ENCODE results near the gene LCA5L.

The LCA5L gene

DNA sequence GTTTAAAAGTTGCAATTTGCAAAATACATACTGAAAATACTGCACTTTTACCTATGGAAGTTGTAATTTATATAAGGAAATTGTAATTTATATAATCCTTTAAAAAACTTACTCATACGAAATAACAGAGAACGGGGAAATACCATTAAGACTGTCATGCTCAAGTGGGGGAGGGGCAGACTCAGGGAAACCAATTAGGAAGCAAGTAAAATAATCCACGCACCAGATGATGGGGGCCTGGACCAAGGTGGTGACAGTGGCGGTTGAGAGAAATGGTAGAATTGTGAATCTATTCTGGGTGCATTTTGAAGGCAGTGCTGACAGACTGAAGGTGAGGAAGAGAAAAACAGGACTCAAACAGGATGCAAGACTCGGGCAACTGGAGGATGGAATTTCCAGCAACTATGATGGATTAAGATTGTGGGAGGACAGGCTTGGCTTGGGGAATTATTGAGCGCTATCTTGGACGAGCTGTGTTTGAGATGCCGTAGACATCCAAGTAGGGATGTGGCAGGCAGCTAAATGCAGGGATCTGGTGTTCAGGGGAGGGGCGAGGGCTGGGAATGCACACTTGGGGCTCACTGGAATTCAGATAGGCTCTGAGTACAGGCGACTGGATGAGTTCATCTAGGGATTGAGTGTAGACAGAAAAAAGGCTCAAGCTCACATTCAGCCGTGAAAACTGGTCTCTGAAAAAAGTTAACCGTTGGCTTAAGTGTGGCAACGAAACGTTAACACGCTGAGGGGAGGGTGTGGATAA lies 977 bp downstream of the LCA5L start:
- no peak for DNase-seq (ENCODE audit: extremely low spot score)
- no peak for TF ChIP-seq SUZ12 (IDR thresholded peaks at IDR 0.05)
- no peak for TF ChIP-seq ARNT (IDR thresholded peaks at IDR 0.05)
- no peak for TF ChIP-seq FOXM1 (IDR thresholded peaks at IDR 0.05; ENCODE audit: borderline replicate concordance)
- TF ChIP-seq ELF4 (IDR thresholded peaks at IDR 0.05) = no peak
- TF ChIP-seq L3MBTL2 (conservative IDR thresholded peaks at IDR 0.05) = no peak
- TF ChIP-seq HDGF (IDR thresholded peaks at IDR 0.05; ENCODE audit: borderline replicate concordance) = no peak
- no peak for TF ChIP-seq CTBP1 (IDR thresholded peaks at IDR 0.05; ENCODE audit: borderline replicate concordance)
- no peak for TF ChIP-seq FOXA1 (IDR thresholded peaks at IDR 0.05)
- TF ChIP-seq BHLHE40 (IDR thresholded peaks at IDR 0.05; ENCODE audit: borderline replicate concordance) = no peak
- no peak for TF ChIP-seq LEF1 (IDR thresholded peaks at IDR 0.05; ENCODE audit: borderline replicate concordance)
- TF ChIP-seq TARDBP (IDR thresholded peaks at IDR 0.05) = no peak
- no peak for TF ChIP-seq SP1 (IDR thresholded peaks at IDR 0.05)
- no peak for TF ChIP-seq FOXK2 (IDR thresholded peaks at IDR 0.05)
- TF ChIP-seq, protein P1, sequence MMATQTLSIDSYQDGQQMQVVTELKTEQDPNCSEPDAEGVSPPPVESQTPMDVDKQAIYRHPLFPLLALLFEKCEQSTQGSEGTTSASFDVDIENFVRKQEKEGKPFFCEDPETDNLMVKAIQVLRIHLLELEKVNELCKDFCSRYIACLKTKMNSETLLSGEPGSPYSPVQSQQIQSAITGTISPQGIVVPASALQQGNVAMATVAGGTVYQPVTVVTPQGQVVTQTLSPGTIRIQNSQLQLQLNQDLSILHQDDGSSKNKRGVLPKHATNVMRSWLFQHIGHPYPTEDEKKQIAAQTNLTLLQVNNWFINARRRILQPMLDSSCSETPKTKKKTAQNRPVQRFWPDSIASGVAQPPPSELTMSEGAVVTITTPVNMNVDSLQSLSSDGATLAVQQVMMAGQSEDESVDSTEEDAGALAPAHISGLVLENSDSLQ (IDR thresholded peaks at IDR 0.05) = no peak
- CTCF ChIA-PET = no interaction called here
- POLR2A ChIA-PET = interaction anchor here (0.6 to 1.5 kb wide), 7 partner anchors 9 to 129 kb away, joined by 3 to 6 read pairs (median 4); partner anchors contain the start of gene HMGN1

GRCh38 chr21:39441502-39442475 lies 3.8 kb downstream of the LCA5L start:
- POLR2A ChIA-PET = interaction anchor here (0.9 to 1.5 kb wide), 5 partner anchors 12 to 258 kb away, joined by 3 to 4 read pairs (median 3); a partner anchor contains a TSS
- CTCF ChIA-PET = interaction anchor here (0.6 to 1.9 kb wide), 6 partner anchors 9 to 259 kb away, joined by 3 to 19 read pairs (median 4); partner anchors contain the start of gene PSMG1
- DNase-seq (ENCODE audit: extremely low spot score) = peak; percentile 62
- TF ChIP-seq SP1 (IDR thresholded peaks at IDR 0.05) (no peak), NFRKB (IDR thresholded peaks at IDR 0.05) (no peak), BHLHE40 (IDR thresholded peaks at IDR 0.05; ENCODE audit: borderline replicate concordance) (no peak), ZNF384 (IDR thresholded peaks at IDR 0.05) (no peak), ARNT (IDR thresholded peaks at IDR 0.05) (no peak)

DNA sequence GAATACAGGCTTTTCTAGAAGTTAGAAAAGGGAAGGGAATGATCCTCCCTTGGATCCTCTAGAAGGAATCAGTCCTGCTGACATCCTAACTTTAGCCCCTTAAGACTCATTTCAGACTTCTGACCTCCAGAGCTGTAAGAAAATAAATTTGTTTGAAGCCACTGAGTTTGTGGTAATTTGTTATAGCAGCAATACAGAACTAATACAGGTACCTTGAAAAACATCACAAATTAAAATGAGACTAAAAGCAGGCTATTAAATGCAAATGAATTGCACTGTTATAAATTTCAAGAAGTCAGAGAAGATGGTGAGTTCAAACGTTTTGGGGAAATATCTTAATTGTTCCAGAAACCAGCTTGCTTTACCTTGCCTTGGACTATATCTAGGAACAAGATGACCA lies 6.3 kb downstream of the LCA5L start:
- TF ChIP-seq SP1 (IDR thresholded peaks at IDR 0.05) (no peak), FOXA1 (IDR thresholded peaks at IDR 0.05) (no peak), L3MBTL2 (conservative IDR thresholded peaks at IDR 0.05) (no peak), LEF1 (IDR thresholded peaks at IDR 0.05; ENCODE audit: borderline replicate concordance) (no peak), ARNT (IDR thresholded peaks at IDR 0.05) (no peak), BHLHE40 (IDR thresholded peaks at IDR 0.05; ENCODE audit: borderline replicate concordance) (no peak), ELF4 (IDR thresholded peaks at IDR 0.05) (no peak), TARDBP (IDR thresholded peaks at IDR 0.05) (no peak), SUZ12 (IDR thresholded peaks at IDR 0.05) (no peak), FOXM1 (IDR thresholded peaks at IDR 0.05; ENCODE audit: borderline replicate concordance) (no peak), ZNF384 (IDR thresholded peaks at IDR 0.05) (no peak), NFRKB (IDR thresholded peaks at IDR 0.05) (no peak), FOXK2 (IDR thresholded peaks at IDR 0.05) (no peak)
- TF ChIP-seq, protein P1 (IDR thresholded peaks at IDR 0.05) = no peak
- no peak for DNase-seq (ENCODE audit: extremely low spot score)
- CTCF ChIA-PET = interaction anchor here (0.6 kb wide), 1 partner anchor 66 kb away, joined by 3 read pairs; no protein-coding TSS in a partner anchor
- POLR2A ChIA-PET = no interaction called here

DNA sequence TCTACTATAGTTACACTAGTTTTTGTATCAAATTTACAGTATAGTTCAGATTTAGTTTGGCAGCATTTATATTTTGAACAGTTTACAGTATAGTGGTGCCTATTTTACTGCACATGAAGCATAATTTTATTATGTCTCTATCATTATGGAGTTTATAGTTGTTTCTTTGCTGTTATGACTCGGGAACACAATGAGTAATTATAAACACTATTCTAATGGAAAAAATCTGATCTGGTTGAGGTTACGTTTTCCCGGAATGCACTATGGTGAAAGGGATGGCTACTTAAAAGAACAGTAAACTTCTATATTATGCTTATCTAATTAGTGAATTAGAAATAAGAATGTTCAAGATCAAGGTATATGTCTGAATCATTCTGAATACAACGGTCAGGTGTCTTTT lies 10.6 kb downstream of the LCA5L start:
- no peak for TF ChIP-seq BHLHE40 (IDR thresholded peaks at IDR 0.05; ENCODE audit: borderline replicate concordance)
- no peak for TF ChIP-seq HDGF (IDR thresholded peaks at IDR 0.05; ENCODE audit: borderline replicate concordance)
- no peak for TF ChIP-seq ZNF384 (IDR thresholded peaks at IDR 0.05)
- TF ChIP-seq FOXM1 (IDR thresholded peaks at IDR 0.05; ENCODE audit: borderline replicate concordance) = no peak
- TF ChIP-seq TARDBP (IDR thresholded peaks at IDR 0.05) = no peak
- no peak for TF ChIP-seq SP1 (IDR thresholded peaks at IDR 0.05)
- no peak for TF ChIP-seq NFRKB (IDR thresholded peaks at IDR 0.05)
- TF ChIP-seq FOXK2 (IDR thresholded peaks at IDR 0.05) = no peak
- no peak for TF ChIP-seq CTBP1 (IDR thresholded peaks at IDR 0.05; ENCODE audit: borderline replicate concordance)
- TF ChIP-seq LEF1 (IDR thresholded peaks at IDR 0.05; ENCODE audit: borderline replicate concordance) = no peak

GRCh38 chr21:39430954-39431353 lies 14.6 kb downstream of the LCA5L start:
- POLR2A ChIA-PET = interaction anchor here (1.5 to 1.6 kb wide), 2 partner anchors 13 to 14 kb away, joined by 3 to 4 read pairs; no protein-coding TSS in a partner anchor
- TF ChIP-seq BHLHE40 (IDR thresholded peaks at IDR 0.05; ENCODE audit: borderline replicate concordance) (no peak), NFRKB (IDR thresholded peaks at IDR 0.05) (no peak), FOXK2 (IDR thresholded peaks at IDR 0.05) (no peak)
- DNase-seq (ENCODE audit: extremely low spot score) = no peak
- CTCF ChIA-PET = interaction anchor here (1.0 to 3.3 kb wide), 2 partner anchors 10 to 11 kb away, joined by 3 to 19 read pairs; no protein-coding TSS in a partner anchor

More for the DNA sequence above, 10.6 kb downstream of the LCA5L start:
- POLR2A ChIA-PET = interaction anchor here (1.0 kb wide), 1 partner anchor 9 kb away, joined by 3 read pairs; no protein-coding TSS in a partner anchor
- no peak for DNase-seq (ENCODE audit: extremely low spot score)
- CTCF ChIA-PET = no interaction called here

- TF ChIP-seq FOXA1 (IDR thresholded peaks at IDR 0.05) (no peak), HDGF (IDR thresholded peaks at IDR 0.05; ENCODE audit: borderline replicate concordance) (no peak), ARNT (IDR thresholded peaks at IDR 0.05) (no peak), CTBP1 (IDR thresholded peaks at IDR 0.05; ENCODE audit: borderline replicate concordance) (no peak), BHLHE40 (IDR thresholded peaks at IDR 0.05; ENCODE audit: borderline replicate concordance) (no peak), L3MBTL2 (conservative IDR thresholded peaks at IDR 0.05) (no peak), SUZ12 (IDR thresholded peaks at IDR 0.05) (no peak)
- TF ChIP-seq, protein P1 (IDR thresholded peaks at IDR 0.05) = peak; percentile 84
- POLR2A ChIA-PET = interaction anchor here (0.9 to 1.6 kb wide), 3 partner anchors 11 to 15 kb away, joined by 3 to 4 read pairs (median 3); no protein-coding TSS in a partner anchor
- DNase-seq (ENCODE audit: extremely low spot score) = no peak
- CTCF ChIA-PET = interaction anchor here (1.0 to 3.3 kb wide), 2 partner anchors 10 to 11 kb away, joined by 3 to 19 read pairs; no protein-coding TSS in a partner anchor
These were observed 15.1 kb downstream of the LCA5L start for GRCh38 chr21:39430457-39430856.

All from HEK293T (cell line).